K562 (cell line): Measurements from ENCODE around the gene RPS6KA2. TPM values are rescaled to one million over a fixed set of nuclear protein-coding genes. Genes with fewer than 3 reads are reported as not detected.

Experiments
- ATF1 ChIP-seq, 2 experiments: fragments of 450-650 bp in 1 of 2; IDR thresholded peaks; 2 replicates each; pipeline ENCODE4 v1.6.1; 2016; ENCODE audit warnings: missing compliant biosample characterization in 1 of 2, missing genetic modification characterization in 1 of 2
- CBFA2T2 ChIP-seq: fragments of 450-650 bp; conservative IDR thresholded peaks from 2 replicates; pipeline ENCODE4 v1.6.1; 2017; ENCODE audit warnings: mild to moderate bottlenecking
- CUX1 ChIP-seq: fragments of 200-800 bp; sonication (Bioruptor generic); IDR thresholded peaks from 2 replicates; pipeline ENCODE4 v1.6.1; 2016; ENCODE audit warnings: missing genetic modification characterization, missing compliant biosample characterization
- GABPB2 ChIP-seq: fragments of 250-450 bp; sonication (Bioruptor Pico); conservative IDR thresholded peaks from 2 replicates; pipeline ENCODE4 v1.5.1; 2021; ENCODE audit warnings: mild to moderate bottlenecking
- KDM2B ChIP-seq: fragments of 250-450 bp; sonication (Bioruptor Pico); IDR thresholded peaks from 2 replicates; pipeline ENCODE4 v1.8.0; 2021; ENCODE audit warnings: mild to moderate bottlenecking, moderate library complexity
- MAFK ChIP-seq: IDR thresholded peaks from 2 replicates; pipeline ENCODE4 v1.6.1; 2011; ENCODE audit warnings: low read length, improper control_type of control experiment
- MBD1 ChIP-seq: fragments of 250-450 bp; sonication (Bioruptor Pico); IDR thresholded peaks from 2 replicates; pipeline ENCODE4 v1.8.0; 2022; ENCODE audit warnings: inconsistent platforms
- MEF2D ChIP-seq: conservative IDR thresholded peaks from 2 replicates; pipeline ENCODE4 v1.6.1; 2016; ENCODE audit warnings: low read depth, missing genetic modification characterization, missing compliant biosample characterization
- POLR2G ChIP-seq: fragments of 200-400 bp; formaldehyde crosslinking; IDR thresholded peaks from 2 replicates; pipeline ENCODE4 v1.6.1; 2017; ENCODE audit warnings: low read depth, mild to moderate bottlenecking, antibody characterized with exemption, low read length, moderate library complexity
- STAG1 ChIP-seq: sonication (generic); formaldehyde crosslinking; IDR thresholded peaks from 2 replicates; pipeline ENCODE4 v1.5.0; 2020; ENCODE audit warnings: missing genetic modification reagents, borderline replicate concordance
- THRA ChIP-seq: fragments of 450-650 bp; IDR thresholded peaks from 2 replicates; pipeline ENCODE4 v1.6.1; 2017; ENCODE audit warnings: mild to moderate bottlenecking, moderate library complexity
- ZBTB33 ChIP-seq: sonication (generic); formaldehyde crosslinking; IDR thresholded peaks from 2 replicates; pipeline ENCODE4 v1.8.1; 2023; ENCODE audit warnings: mild to moderate bottlenecking, missing genetic modification reagents
- ZNF224 ChIP-seq: sonication (generic); formaldehyde crosslinking; IDR thresholded peaks from 2 replicates; pipeline ENCODE4 v1.8.0; 2022; ENCODE audit warnings: mild to moderate bottlenecking, missing genetic modification reagents
- ZNF239 ChIP-seq: fragments of 250-450 bp; sonication (Bioruptor Pico); IDR thresholded peaks from 2 replicates; pipeline ENCODE4 v1.4.0; 2020; ENCODE audit warnings: mild to moderate bottlenecking
- ZNF311 ChIP-seq: fragments of 250-450 bp; sonication (Bioruptor Pico); IDR thresholded peaks from 2 replicates; pipeline ENCODE4 v1.4.0; 2020; ENCODE audit warnings: mild to moderate bottlenecking, moderate library complexity
- ZNF511 ChIP-seq: sonication (generic); formaldehyde crosslinking; IDR thresholded peaks from 2 replicates; pipeline ENCODE4 v1.8.0; 2022; ENCODE audit warnings: mild to moderate bottlenecking, missing genetic modification reagents
- polyA plus RNA-seq, 8 experiments: library from polyadenylated mRNA; depleted of rRNA in 4 of 8; stranded (reverse) in 5 of 8; unstranded in 3 of 8; fragments of >200 nt; fragmentation: Nextera tagmentation in 2 of 8; fragmentation: Illumina TruSeq in 1 of 8; extraction: Ambion mirVana in 2 of 8; extraction: Trizol in 1 of 8; gene quantifications; 2 replicates each; pipeline versions ENCODE4 v1.2.1 to v1.2.3, GENCODE V29; 2011 to 2014; ENCODE audit warnings: inconsistent platforms in 1 of 8, missing spikeins in 1 of 8
- total RNA-seq, 7 experiments: library from RNA; depleted of rRNA in 6 of 7; stranded (reverse); fragments of >200 nt in 6 of 7; fragmentation: Illumina TruSeq in 2 of 7; extraction: Trizol in 2 of 7; gene quantifications; 2 replicates each; pipeline versions ENCODE4 v1.2.1 to v1.2.3, GENCODE V29; 2011 to 2021; ENCODE audit warnings: low replicate concordance in 1 of 7

Gene RPS6KA2
- total and polyA plus RNA-seq, 9 of the 15 experiments (the other 6 are each of a cell fraction or from before 2014, with no cell fraction given): 0.29 to 1.00 (median 0.53) TPM

- TF ChIP-seq CBFA2T2: no peak
- TF ChIP-seq GABPB2 (CRISPR knock-in tag): no peak
- TF ChIP-seq ATF1 (CRISPR knock-in tag; IDR thresholded peaks at IDR 0.05): no peak
- TF ChIP-seq ATF1 (tag; IDR thresholded peaks at IDR 0.05): peak; percentile 90
- peak; percentile 90 for TF ChIP-seq ZNF511 (CRISPR knock-in tag)
- TF ChIP-seq KDM2B (CRISPR knock-in tag): no peak
- TF ChIP-seq MAFK: no peak
- TF ChIP-seq CUX1 (CRISPR knock-in tag): no peak
- TF ChIP-seq THRA: no peak
- TF ChIP-seq ZNF224 (CRISPR knock-in tag): no peak
- no peak for TF ChIP-seq ZNF239 (CRISPR knock-in tag)
- TF ChIP-seq ZBTB33: no peak; the same call in 1 of the 2 replicates
- no peak for TF ChIP-seq ZNF311 (CRISPR knock-in tag)
- no peak for TF ChIP-seq STAG1 (CRISPR knock-in tag)
- peak; percentile 96 for TF ChIP-seq POLR2G
- TF ChIP-seq MEF2D (tag): no peak
- TF ChIP-seq MBD1 (CRISPR knock-in tag): no peak
These were observed 243.9 kb downstream of the RPS6KA2 start, which contains the start of gene MPC1 (continued) for GRCh38 chr6:166382933-166383801.
